Brain microvascular endothelial cell (primary cell): ENCODE results near the gene MYLK2.
"Not testable (repeated sequence)": the region's sequence is repeated elsewhere in the genome, so short reads cannot be mapped to it uniquely, and the experiment has no call there.

Experiments used
- DNase-seq: peaks from one replicate; pipeline ENCODE4 v3.0.0-alpha.2; 2020
- H3K27ac ChIP-seq: fragments of 250-450 bp; sonication (Bioruptor Pico); 2 replicates; pipeline ENCODE4 v1.5.1; 2020; ENCODE audit warnings: mild to moderate bottlenecking, moderate library complexity
- H3K27me3 ChIP-seq: fragments of 250-450 bp; sonication (Bioruptor Pico); replicated peaks from 2 replicates; pipeline ENCODE4 v1.5.1; 2020; ENCODE audit warnings: mild to moderate bottlenecking
- H3K36me3 ChIP-seq: fragments of 250-450 bp; sonication (Bioruptor Pico); replicated peaks from 2 replicates; pipeline ENCODE4 v1.5.1; 2020; ENCODE audit warnings: mild to moderate bottlenecking
- H3K4me3 ChIP-seq: 2 replicates; pipeline ENCODE4 v1.5.1; 2011; ENCODE audit warnings: low read depth, mild to moderate bottlenecking, control low read depth, low read length, moderate library complexity
- in situ Hi-C: cut with HindIII; loops from 2 replicates; pipeline ENCODE4 v1.10.0; 2017; ENCODE audit warnings: low sequenced_read_pairs, low pct_ligation_motif_present
- TF ChIP-seq, protein P1 (sequence below): IDR thresholded peaks from 2 replicates; pipeline ENCODE4 v1.5.1; 2011; ENCODE audit warnings: low read depth, mild to moderate bottlenecking, moderate library complexity, low read length, control low read depth, inconsistent platforms; ENCODE audit errors: missing control alignments

Gene MYLK2

DNA sequence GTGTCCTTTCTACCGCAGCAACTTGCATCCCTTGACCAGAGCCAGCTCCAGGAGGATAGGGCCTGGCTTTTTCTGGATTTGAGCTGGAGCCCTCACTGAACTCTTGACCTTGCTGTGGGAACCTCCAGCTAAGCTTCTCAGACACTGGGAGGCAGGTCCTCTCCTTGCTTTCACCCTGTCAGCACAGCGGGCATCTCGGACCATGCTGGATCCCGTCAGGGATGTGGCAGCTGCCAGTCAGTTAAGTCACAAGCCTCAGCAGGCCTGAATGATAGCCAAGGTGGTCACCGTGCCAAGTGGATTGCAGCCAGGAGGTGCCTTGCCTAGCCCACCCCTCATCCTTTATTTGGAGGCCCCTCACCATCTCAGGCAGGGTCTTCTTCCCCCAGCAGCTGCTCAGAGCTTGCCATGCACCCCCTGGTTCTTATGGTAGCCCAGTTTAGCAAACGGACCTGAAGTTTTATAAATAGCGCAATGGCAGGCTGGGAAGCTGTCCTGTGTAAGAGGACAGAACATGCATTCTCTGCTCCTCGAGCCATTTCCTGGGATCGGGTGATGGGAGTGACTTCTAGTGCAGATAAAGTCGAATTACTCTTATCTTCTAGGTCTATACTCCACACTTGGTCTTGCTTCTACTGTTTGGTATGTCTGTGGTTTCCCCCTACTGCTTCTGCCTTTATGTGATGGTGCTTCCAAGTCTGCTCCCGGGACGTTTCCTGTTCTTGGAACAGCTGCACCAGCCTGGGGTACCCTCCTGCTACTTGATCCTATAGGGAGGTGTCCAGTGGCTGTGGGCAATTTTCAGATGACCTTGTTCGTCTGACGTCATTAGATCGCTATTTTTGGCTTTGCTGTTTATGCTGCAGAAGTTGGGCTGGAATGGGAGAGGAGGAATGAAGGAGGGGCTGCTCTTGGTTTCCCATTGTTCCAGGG, 7.1 kb upstream of the MYLK2 start:
- DNase-seq, result peak; percentile 87
- no peak overlapping the region for H3K4me3 ChIP-seq
- H3K27me3 ChIP-seq, result no peaks in the 10 kb centered on the region
- no peaks in the 10 kb centered on the region for H3K36me3 ChIP-seq
- TF ChIP-seq, protein P1, sequence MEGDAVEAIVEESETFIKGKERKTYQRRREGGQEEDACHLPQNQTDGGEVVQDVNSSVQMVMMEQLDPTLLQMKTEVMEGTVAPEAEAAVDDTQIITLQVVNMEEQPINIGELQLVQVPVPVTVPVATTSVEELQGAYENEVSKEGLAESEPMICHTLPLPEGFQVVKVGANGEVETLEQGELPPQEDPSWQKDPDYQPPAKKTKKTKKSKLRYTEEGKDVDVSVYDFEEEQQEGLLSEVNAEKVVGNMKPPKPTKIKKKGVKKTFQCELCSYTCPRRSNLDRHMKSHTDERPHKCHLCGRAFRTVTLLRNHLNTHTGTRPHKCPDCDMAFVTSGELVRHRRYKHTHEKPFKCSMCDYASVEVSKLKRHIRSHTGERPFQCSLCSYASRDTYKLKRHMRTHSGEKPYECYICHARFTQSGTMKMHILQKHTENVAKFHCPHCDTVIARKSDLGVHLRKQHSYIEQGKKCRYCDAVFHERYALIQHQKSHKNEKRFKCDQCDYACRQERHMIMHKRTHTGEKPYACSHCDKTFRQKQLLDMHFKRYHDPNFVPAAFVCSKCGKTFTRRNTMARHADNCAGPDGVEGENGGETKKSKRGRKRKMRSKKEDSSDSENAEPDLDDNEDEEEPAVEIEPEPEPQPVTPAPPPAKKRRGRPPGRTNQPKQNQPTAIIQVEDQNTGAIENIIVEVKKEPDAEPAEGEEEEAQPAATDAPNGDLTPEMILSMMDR, result no peak
- in situ Hi-C loops, result no loop called here
- peak overlapping the region; percentile 92 for H3K27ac ChIP-seq

DNA sequence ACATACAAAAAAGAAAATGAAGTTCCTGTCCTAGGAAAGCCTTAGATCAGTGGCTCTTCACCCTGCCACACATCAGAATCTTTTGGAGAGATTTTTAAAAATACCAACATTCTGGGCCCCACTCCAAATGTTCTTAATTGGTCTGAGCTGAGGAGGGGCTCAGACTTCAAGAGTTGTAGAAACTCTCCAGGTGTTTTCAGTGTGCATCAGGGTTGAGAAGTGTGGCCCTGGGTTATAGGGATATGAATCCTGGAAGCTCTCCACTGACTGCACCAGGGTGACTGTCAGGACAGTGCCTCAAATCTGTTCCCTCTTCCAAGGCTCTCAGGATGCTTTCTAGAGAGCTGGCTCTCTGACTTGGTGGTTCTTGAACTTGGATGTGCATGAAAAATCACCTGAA, 5.5 kb upstream of the MYLK2 start:
- in situ Hi-C loops, result no loop called here
- no peaks in the 10 kb centered on the region for H3K27me3 ChIP-seq
- H3K36me3 ChIP-seq, result no peaks in the 10 kb centered on the region
- TF ChIP-seq, protein P1, result no peak
- H3K4me3 ChIP-seq, result no peak overlapping the region
- no peak overlapping the region for H3K27ac ChIP-seq
- no peak for DNase-seq

DNA sequence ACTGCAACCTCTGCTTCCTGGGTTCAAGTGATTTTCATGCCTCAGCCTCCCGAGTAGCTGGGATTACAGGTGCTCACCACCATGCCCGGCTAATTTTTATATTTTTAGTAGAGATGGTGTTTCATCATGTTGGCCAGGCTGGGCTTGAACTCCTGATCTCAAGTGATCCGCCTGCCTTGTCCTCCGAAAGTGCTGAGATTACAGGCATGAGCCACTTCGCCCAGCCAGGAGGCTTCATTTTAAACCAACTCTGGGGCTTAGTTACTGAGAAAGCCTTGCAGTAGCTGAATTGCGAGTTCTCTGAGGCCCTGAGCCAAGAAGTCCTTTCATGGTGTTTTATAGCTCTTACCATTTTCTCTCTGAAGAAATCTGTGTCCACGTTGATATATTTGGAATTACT, 5.0 kb upstream of the MYLK2 start:
- H3K4me3 ChIP-seq, DNase-seq, H3K27me3 ChIP-seq, in situ Hi-C loops, H3K36me3 ChIP-seq, H3K27ac ChIP-seq: not testable (repeated sequence)

DNA sequence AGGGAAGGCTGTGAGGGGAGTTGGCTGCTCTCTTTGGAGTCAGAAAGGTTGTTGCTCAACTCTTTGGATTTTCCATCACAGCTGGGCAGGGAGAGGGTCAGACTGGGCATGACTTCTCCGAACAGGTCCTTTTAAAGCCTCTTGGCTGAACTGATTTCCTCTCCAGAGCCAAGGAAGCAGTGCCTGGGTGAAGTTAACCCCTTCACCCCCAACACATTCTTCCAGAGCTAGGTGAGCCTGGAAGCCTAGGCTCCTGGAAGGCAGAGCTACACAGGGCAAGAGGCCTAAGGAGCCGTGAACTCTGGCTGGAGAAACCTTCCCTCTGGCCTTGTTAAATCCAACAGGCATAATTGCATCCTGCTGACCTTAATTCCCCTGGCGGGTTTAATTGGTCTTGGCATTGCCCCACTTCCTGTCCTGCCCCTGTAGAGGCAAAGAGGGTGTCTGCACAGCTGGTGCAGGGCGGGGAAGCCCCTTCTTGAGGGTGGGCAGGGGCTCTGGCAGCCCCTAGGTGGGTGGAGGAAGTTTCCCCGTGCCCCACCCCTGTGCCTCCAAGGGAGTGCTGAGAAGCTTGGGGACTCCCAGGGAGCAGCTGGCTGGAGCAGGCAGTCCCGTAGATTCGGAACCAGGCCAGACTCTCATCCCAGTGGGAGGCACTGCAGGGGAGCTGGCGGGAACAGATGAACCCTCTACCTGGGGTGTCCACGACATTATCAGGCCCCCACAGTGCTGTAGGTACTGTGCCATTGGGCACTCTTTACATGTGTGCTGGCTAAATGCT, 3.6 kb upstream of the MYLK2 start:
- H3K27ac ChIP-seq, result no peak overlapping the region

DNA sequence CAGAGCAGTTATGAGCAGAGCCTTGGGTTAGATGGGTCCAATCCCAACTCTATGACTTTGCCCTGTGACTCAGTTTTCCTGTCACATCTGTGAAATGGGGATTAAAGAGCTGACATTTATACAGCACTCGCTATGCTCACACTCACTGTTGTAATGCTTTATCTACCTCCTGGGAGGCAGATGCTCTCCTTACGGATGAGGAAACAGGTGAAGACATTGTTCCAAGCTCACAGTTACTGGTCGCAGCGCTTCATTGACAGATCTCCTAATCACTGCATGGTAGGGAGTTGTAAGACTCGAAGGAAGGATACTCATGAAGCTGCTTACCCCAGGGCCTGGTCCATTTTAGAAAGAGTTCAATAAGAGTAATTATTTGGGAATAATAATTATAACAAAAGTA, 2.9 kb upstream of the MYLK2 start:
- TF ChIP-seq, protein P1, result no peak
- H3K27ac ChIP-seq, result no peak overlapping the region
- H3K4me3 ChIP-seq, result no peak overlapping the region
- in situ Hi-C loops, result no loop called here
- no peaks in the 10 kb centered on the region for H3K27me3 ChIP-seq
- no peaks in the 10 kb centered on the region for H3K36me3 ChIP-seq
- no peak for DNase-seq

More for the DNA sequence above, 3.6 kb upstream of the MYLK2 start:
- no peaks in the 10 kb centered on the region for H3K27me3 ChIP-seq
- no peak for DNase-seq
- TF ChIP-seq, protein P1, result no peak
- H3K4me3 ChIP-seq, result no peak overlapping the region
- H3K36me3 ChIP-seq, result no peaks in the 10 kb centered on the region
- in situ Hi-C loops, result no loop called here

DNA sequence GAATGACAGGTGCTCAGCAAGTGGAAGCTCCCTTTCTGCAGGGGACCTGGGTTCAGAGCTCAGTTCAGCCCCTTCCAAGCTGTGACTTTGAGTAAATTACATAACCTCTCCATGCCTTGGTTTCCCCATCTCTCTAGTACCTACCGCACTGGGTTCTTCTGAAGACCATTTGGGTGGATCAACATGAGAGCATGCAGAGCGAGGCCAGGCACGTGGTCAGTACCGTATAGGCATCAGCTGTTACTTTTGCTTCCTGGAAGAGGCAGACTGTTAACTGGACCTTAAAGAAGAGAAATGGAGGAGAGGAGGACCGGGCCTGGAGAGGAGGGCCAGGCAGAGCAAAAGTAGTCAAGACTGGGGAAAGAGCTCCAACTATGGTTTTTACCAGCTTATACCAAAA, 1.7 kb upstream of the MYLK2 start:
- in situ Hi-C loops, result no loop called here
- no peaks in the 10 kb centered on the region for H3K27me3 ChIP-seq
- TF ChIP-seq, protein P1, result no peak
- no peak overlapping the region for H3K27ac ChIP-seq
- no peak overlapping the region for H3K4me3 ChIP-seq
- H3K36me3 ChIP-seq, result no peaks in the 10 kb centered on the region
- DNase-seq, result no peak
